Measurements from ENCODE around the gene RBMS2.

DNA sequence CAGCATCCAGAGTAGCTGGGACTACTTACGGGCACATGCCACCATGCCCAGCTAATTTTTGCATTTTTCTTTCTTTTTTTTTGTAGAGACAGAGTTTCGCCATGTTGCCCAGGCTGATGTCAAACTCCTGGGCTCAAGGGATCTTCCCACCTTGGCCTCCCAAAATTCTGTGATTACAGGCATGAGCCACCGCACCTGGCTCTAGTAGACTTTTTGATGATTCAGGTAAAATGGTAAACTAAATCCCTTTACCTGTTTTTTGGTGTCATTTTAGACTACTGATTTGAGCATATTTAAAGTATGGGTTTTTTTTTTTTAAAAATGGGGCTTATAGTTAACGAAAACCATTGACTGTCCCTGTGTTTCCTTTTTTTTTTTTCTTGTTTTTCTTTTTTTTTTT lies 20.5 kb downstream of the RBMS2 start:
- TF ChIP-seq KDM5A (IDR thresholded peaks at IDR 0.05) (no peak), CHD2 (IDR thresholded peaks at IDR 0.05; ENCODE audit: low read length, partially characterized antibody) (no peak), JUN (IDR thresholded peaks at IDR 0.05) (no peak), CTCF (IDR thresholded peaks at IDR 0.05) (no peak), POLR2A (IDR thresholded peaks at IDR 0.05; ENCODE audit: low read length) (no peak), CBX8 (IDR thresholded peaks at IDR 0.05) (no peak), RNF2 (IDR thresholded peaks at IDR 0.05; ENCODE audit: borderline replicate concordance, low read depth) (no peak), ESRRA (IDR thresholded peaks at IDR 0.05; ENCODE audit: borderline replicate concordance, low read length) (no peak), SMC3 (IDR thresholded peaks at IDR 0.05) (no peak), ZFP36 (IDR thresholded peaks at IDR 0.05; ENCODE audit: borderline replicate concordance, partially characterized antibody) (no peak), ZNF302 (CRISPR knock-in tag; IDR thresholded peaks at IDR 0.05) (no peak)
- TF ChIP-seq, protein P1, sequence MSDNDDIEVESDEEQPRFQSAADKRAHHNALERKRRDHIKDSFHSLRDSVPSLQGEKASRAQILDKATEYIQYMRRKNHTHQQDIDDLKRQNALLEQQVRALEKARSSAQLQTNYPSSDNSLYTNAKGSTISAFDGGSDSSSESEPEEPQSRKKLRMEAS (IDR thresholded peaks at IDR 0.05), result no peak

Data from A549 (cell line).